Naive thymus-derived CD4-positive, alpha-beta T cell (primary cell): Measurements from ENCODE around the gene ZNF532. TPM values are rescaled to one million over a fixed set of nuclear protein-coding genes. Genes with fewer than 3 reads are reported as not detected.
"Not testable (repeated sequence)": the region's sequence is repeated elsewhere in the genome, so short reads cannot be mapped to it uniquely, and the experiment has no call there.

Source experiments
- ATAC-seq: fragments of 150-1000 bp; cut with Tn5 transposase; 2 replicates; pipeline ENCODE4 v1.10.0; 2021; ENCODE audit warnings: mild to moderate bottlenecking, moderate library complexity
- CTCF ChIA-PET: fragments of 350-600 bp; sonication (Branson Sonifier 250); formaldehyde crosslinking; loops from one replicate; lab custom pipeline; 2021; ENCODE audit warnings: antibody characterized with exemption; lab: Charles Lee
- POLR2A ChIA-PET: fragments of 350-600 bp; sonication (Branson Sonifier 250); formaldehyde crosslinking; loops from one replicate; lab custom pipeline; 2021; ENCODE audit warnings: antibody characterized with exemption, inconsistent platforms; lab: Charles Lee
- DNase-seq, 9 donors: peaks; one replicate each; pipeline versions ENCODE4 v3.0.0 to v3.0.0-alpha.2; 2020 to 2022; ENCODE audit warnings: mixed read lengths in 1 of 9
- H3K27ac ChIP-seq: one replicate; pipeline ENCODE4 v1.7.0; 2013; ENCODE audit warnings: mild to moderate bottlenecking, low read depth, low read length, moderate library complexity
- H3K27me3 ChIP-seq, 2 donors: one replicate each; pipeline ENCODE4 v1.7.0; 2013; ENCODE audit warnings: low read length in 2 of 2, mild to moderate bottlenecking in 2 of 2, moderate library complexity in 2 of 2; ENCODE audit not compliant: control insufficient read depth in 2 of 2, insufficient read depth in 2 of 2
- H3K36me3 ChIP-seq, 3 experiments: 1 replicate in 2 of 3; 2 replicates in 1 of 3; pipeline ENCODE4 v1.7.0; 2013; ENCODE audit warnings: low read length in 3 of 3, mild to moderate bottlenecking in 3 of 3, moderate library complexity in 1 of 3; ENCODE audit not compliant: insufficient read depth in 3 of 3, control insufficient read depth in 2 of 3
- H3K4me1 ChIP-seq, 2 donors: one replicate each; pipeline ENCODE4 v1.7.0; 2013; ENCODE audit warnings: low read length in 2 of 2, mild to moderate bottlenecking in 2 of 2, moderate library complexity in 1 of 2; ENCODE audit not compliant: control insufficient read depth in 2 of 2, insufficient read depth in 2 of 2
- H3K4me3 ChIP-seq: 2 replicates; pipeline ENCODE4 v1.7.0; 2013; ENCODE audit warnings: mild to moderate bottlenecking, low read length
- H3K9me3 ChIP-seq, 3 experiments: 1 replicate in 2 of 3; 2 replicates in 1 of 3; pipeline ENCODE4 v1.7.0; 2013; ENCODE audit warnings: low read length in 3 of 3; ENCODE audit not compliant: control insufficient read depth in 2 of 3
- H3K27ac Mint-ChIP-seq, 9 donors: one replicate each; pipeline ENCODE4 v1.8.0; 2020 to 2022; ENCODE audit warnings: mixed read lengths in 9 of 9, mild to moderate bottlenecking in 8 of 9, moderate library complexity in 5 of 9, inconsistent platforms in 2 of 9
- H3K27me3 Mint-ChIP-seq, 5 donors: one replicate each; pipeline ENCODE4 v1.8.0; 2021 to 2022; ENCODE audit warnings: mixed read lengths in 5 of 5, mild to moderate bottlenecking in 1 of 5
- H3K36me3 Mint-ChIP-seq, 5 donors: one replicate each; pipeline ENCODE4 v1.8.0; 2020 to 2022; ENCODE audit warnings: mixed read lengths in 5 of 5, mild to moderate bottlenecking in 3 of 5, inconsistent platforms in 1 of 5
- H3K4me1 Mint-ChIP-seq, 7 donors: one replicate each; pipeline ENCODE4 v1.8.0; 2020 to 2022; ENCODE audit warnings: mixed read lengths in 7 of 7, mild to moderate bottlenecking in 3 of 7, inconsistent platforms in 1 of 7
- H3K4me3 Mint-ChIP-seq, 10 donors: one replicate each; pipeline ENCODE4 v1.8.0; 2020 to 2022; ENCODE audit warnings: mild to moderate bottlenecking in 10 of 10, mixed read lengths in 10 of 10, moderate library complexity in 6 of 10, inconsistent platforms in 2 of 10
- H3K9me3 Mint-ChIP-seq, 11 donors: one replicate each; pipeline ENCODE4 v1.8.0; 2020 to 2022; ENCODE audit warnings: mixed read lengths in 11 of 11, mild to moderate bottlenecking in 4 of 11, inconsistent platforms in 1 of 11, moderate library complexity in 1 of 11
- intact Hi-C, 2 donors: fragments of 100-400 bp; cut with micrococcal nuclease; formaldehyde crosslinking; loops; one replicate each; pipeline ENCODE4 v1.15.1; 2023
- polyA plus RNA-seq, 2 donors: library from polyadenylated mRNA; unstranded; fragments of 300-500 nt; fragmentation: Illumina TruSeq; gene quantifications; one replicate each; pipeline ENCODE4 v1.2.3, GENCODE V29; 2021
- total RNA-seq, 6 experiments: library from RNA in 5 of 6; stranded (reverse) in 5 of 6; gene quantifications; 1 replicate in 5 of 6; 2 replicates in 1 of 6; pipeline ENCODE4 v1.2.3 and lab custom pipeline; 2021 to 2026

Gene ZNF532
- total and polyA plus RNA-seq, 7 experiments from 2014 or later = 0.28 to 15.7 (median 13.3) TPM; not detected in 1

DNA sequence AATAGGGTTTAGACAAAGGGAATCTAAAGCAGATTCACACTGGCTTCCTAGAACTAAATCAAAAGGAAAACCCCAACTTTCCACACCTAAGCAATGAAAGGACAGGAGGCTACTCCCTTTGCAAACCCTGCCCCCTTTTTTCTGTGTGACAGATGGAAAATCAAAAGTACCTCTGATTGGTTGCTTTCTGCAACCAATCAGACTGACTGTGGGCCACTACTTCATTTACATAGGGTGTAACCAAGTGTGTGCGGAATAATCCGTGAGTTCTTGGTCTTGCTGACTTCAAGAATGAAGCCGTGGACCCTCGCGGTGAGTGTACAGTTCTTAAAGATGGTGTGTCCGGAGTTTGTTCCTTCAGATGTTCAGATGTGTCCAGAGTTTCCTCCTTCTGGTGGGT lies 37.8 kb upstream of the ZNF532 start:
- DNase-seq, H3K4me3 ChIP-seq, H3K36me3 Mint-ChIP-seq, POLR2A ChIA-PET, H3K27ac Mint-ChIP-seq, CTCF ChIA-PET, H3K27ac ChIP-seq, ATAC-seq, intact Hi-C loops, H3K4me1 Mint-ChIP-seq, H3K9me3 ChIP-seq, H3K4me1 ChIP-seq, H3K4me3 Mint-ChIP-seq, H3K9me3 Mint-ChIP-seq, H3K36me3 ChIP-seq: not testable (repeated sequence)
- peaks cover 0 to 15% of the 10 kb centered on the region in 2 donors for H3K27me3 ChIP-seq
- peaks cover 25 to 70% (median 52%) of the 10 kb centered on the region in 5 donors for H3K27me3 Mint-ChIP-seq

DNA sequence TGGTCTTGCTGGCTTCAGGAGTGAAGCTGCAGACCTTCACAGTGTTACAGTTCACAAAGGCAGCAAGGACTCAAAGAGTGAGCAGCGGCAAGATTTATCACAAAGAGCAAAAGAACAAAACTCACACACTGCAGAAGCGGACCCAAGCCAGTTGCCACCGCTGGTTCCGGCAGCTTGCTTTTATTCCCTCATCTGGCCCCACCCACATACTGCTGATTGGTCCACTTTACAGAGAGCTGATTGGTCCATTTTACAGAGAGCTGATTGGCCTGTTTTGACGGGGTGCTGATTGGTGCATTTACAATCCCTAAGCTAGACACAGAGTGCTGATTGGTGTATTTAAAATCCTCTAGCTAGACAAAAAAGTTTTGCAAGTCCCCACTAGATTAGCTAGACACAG lies 37.2 kb upstream of the ZNF532 start:
- Mint-ChIP-seq H3K27ac (no peak overlapping the region), H3K27me3 (peaks cover 24 to 67% (median 50%) of the 10 kb centered on the region in 5 donors), H3K9me3 (peaks cover 0 to 3% (median 0%) of the 10 kb centered on the region in 11 donors), H3K4me3 (no peak overlapping the region), H3K4me1 (peaks cover 0 to 4% (median 3%) of the 10 kb centered on the region in 7 donors), H3K36me3 (no peaks in the 10 kb centered on the region)
- DNase-seq = no peak
- no peaks in the 10 kb centered on the region for H3K36me3 ChIP-seq
- peaks cover 0 to 13% of the 10 kb centered on the region in 2 donors for H3K27me3 ChIP-seq
- intact Hi-C loops = no loop called here
- ChIA-PET CTCF (no interaction called here), POLR2A (no interaction called here)
- no peak overlapping the region for H3K27ac ChIP-seq
- H3K4me3 ChIP-seq = no peak overlapping the region
- H3K9me3 ChIP-seq = no peaks in the 10 kb centered on the region
- H3K4me1 ChIP-seq = no peaks in the 10 kb centered on the region
- ATAC-seq = no peak

DNA sequence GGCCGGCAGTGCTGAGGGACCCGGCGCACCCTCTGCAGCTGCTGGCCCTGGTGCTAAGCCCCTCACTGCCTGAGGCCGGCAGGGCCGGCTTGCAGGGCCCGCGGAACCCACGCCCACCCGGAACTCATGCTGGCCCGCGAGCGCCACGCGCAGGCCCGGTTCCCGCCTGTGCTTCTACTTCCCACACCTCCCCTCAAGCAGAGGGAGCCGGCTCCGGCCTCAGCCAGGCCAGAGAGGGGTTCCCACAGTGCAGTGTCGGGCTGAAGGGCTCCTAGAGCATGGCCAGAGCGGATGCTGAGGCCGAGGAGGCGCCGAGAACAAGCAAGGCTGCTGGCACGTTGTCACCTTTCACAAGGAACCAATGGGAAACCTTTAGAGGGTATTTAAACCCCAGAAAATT lies 36.8 kb upstream of the ZNF532 start:
- no peaks in the 10 kb centered on the region for H3K36me3 Mint-ChIP-seq
- Histone ChIP-seq H3K4me3 (no peak overlapping the region), H3K4me1 (no peaks in the 10 kb centered on the region), H3K9me3 (no peaks in the 10 kb centered on the region), H3K27me3 (peaks cover 0 to 8% of the 10 kb centered on the region in 2 donors), H3K36me3 (no peaks in the 10 kb centered on the region), H3K27ac (no peak overlapping the region)
- peaks cover 0 to 3% (median 0%) of the 10 kb centered on the region in 11 donors for H3K9me3 Mint-ChIP-seq
- ChIA-PET CTCF (no interaction called here), POLR2A (no interaction called here)
- DNase-seq (no peak), ATAC-seq (no peak)
- intact Hi-C loops = no loop called here
- peaks cover 22 to 66% (median 50%) of the 10 kb centered on the region in 5 donors for H3K27me3 Mint-ChIP-seq
- H3K4me1 Mint-ChIP-seq = peaks cover 0 to 4% (median 0%) of the 10 kb centered on the region in 7 donors
- H3K27ac Mint-ChIP-seq = no peak overlapping the region
- H3K4me3 Mint-ChIP-seq = no peak overlapping the region

DNA sequence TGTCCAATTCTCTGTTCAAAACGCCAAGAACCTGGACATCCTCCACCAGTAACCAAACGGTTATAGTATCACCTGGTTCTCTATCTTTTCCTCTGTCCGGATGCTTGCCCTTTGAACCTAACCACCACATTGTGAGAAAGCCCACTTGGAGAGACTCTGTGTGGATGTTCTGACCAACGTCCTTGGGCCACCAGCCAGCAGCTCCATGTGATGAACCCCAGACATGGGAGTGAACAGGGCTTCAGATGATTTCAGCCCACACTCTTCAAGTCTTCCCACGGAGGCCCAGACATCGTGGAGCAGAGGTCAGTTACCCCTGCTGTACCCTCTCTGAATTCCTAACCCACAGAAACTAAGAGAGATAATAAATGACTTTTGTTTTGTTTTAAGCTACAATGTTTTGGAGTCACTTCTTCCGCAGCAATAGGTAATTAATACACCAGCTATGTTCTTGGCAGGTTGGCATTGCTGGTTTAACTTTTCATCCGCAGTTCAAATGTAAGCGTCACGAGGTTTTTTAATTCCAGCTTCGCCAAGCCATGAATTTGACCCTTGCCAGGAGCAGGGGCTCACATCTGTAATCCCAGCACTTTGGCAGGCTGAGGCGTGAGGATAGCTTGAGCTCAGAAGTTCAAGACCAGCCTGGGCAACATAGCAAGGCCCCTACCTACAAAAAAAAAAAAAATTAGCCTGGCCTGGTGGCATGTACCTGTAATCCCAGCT lies 36.1 kb upstream of the ZNF532 start:
- no peak for DNase-seq
- no peak overlapping the region for H3K4me3 ChIP-seq
- ChIA-PET CTCF (interaction anchor here (0.6 kb wide), 1 partner anchor 76 kb away, joined by 3 read pairs; no protein-coding TSS in a partner anchor), POLR2A (interaction anchor here (0.6 kb wide), 1 partner anchor 120 kb away, joined by 3 read pairs; no protein-coding TSS in a partner anchor)
- H3K27me3 ChIP-seq = peaks cover 0 to 8% of the 10 kb centered on the region in 2 donors
- Mint-ChIP-seq H3K27ac (no peak overlapping the region), H3K4me1 (peaks cover 0 to 4% (median 0%) of the 10 kb centered on the region in 7 donors), H3K36me3 (no peaks in the 10 kb centered on the region), H3K27me3 (peaks cover 22 to 64% (median 48%) of the 10 kb centered on the region in 5 donors), H3K4me3 (no peak overlapping the region), H3K9me3 (peaks cover 0 to 3% (median 0%) of the 10 kb centered on the region in 11 donors)
- H3K27ac ChIP-seq = no peak overlapping the region
- H3K9me3 ChIP-seq = no peaks in the 10 kb centered on the region
- H3K4me1 ChIP-seq = no peaks in the 10 kb centered on the region
- intact Hi-C loops = no loop called here
- no peak for ATAC-seq
- H3K36me3 ChIP-seq = no peaks in the 10 kb centered on the region

DNA sequence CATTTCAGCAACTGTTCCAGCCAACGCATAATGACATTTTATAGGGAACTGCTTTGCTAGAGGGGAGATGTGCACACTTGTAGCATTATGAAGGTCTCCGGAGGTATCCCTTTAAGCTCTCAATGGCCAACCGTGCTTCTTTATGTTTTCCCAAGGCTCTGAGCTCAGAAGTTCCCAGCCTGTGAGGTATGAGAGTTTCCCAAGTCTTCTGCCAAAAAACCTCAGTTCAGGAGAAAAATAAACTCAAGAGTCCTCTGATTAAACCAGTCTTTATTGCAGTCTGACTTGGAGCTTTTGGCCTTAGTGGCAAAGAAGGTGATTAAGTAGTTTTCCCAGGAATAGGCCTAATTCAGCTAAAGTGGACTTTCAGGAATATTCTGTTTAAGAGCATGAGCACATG lies 35.4 kb upstream of the ZNF532 start:
- Histone ChIP-seq H3K4me3 (no peak overlapping the region), H3K4me1 (no peaks in the 10 kb centered on the region), H3K9me3 (no peaks in the 10 kb centered on the region), H3K27ac (no peak overlapping the region), H3K27me3 (peaks cover 0 to 8% of the 10 kb centered on the region in 2 donors), H3K36me3 (no peaks in the 10 kb centered on the region)
- no peak for DNase-seq
- POLR2A ChIA-PET = no interaction called here
- intact Hi-C loops = no loop called here
- no peak overlapping the region for H3K4me3 Mint-ChIP-seq
- H3K27me3 Mint-ChIP-seq = peaks cover 21 to 66% (median 52%) of the 10 kb centered on the region in 5 donors
- no peak overlapping the region for H3K27ac Mint-ChIP-seq
- ATAC-seq = no peak
- no peaks in the 10 kb centered on the region for H3K36me3 Mint-ChIP-seq
- peaks cover 0 to 4% (median 0%) of the 10 kb centered on the region in 7 donors for H3K4me1 Mint-ChIP-seq
- CTCF ChIA-PET = interaction anchor here (0.6 kb wide), 1 partner anchor 77 kb away, joined by 3 read pairs; no protein-coding TSS in a partner anchor
- H3K9me3 Mint-ChIP-seq = peaks cover 0 to 3% (median 0%) of the 10 kb centered on the region in 11 donors

DNA sequence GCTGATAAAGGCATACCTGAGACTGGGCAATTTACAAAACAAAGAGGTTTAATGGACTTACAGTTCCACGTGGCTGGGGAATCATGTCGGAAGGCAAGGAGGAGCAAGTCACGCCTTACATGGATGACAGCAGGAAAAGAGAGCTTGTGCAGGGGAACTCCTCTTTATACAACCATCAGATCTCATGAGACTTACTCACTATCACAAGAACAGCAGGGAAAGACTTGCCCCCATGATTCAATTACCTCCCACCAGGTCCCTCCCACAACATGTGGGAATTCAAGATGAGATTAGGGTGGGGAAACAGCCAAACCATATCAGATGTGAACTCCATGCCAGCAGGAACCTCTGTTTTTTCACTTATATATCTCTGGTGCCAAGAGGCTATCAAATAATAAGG lies 34.8 kb upstream of the ZNF532 start:
- H3K36me3 Mint-ChIP-seq, H3K9me3 Mint-ChIP-seq, H3K9me3 ChIP-seq, H3K4me1 ChIP-seq, CTCF ChIA-PET, H3K4me3 ChIP-seq, H3K27me3 ChIP-seq, POLR2A ChIA-PET, H3K27ac Mint-ChIP-seq, DNase-seq, H3K4me3 Mint-ChIP-seq, H3K4me1 Mint-ChIP-seq, intact Hi-C loops, ATAC-seq, H3K27ac ChIP-seq, H3K36me3 ChIP-seq: not testable (repeated sequence)
- peaks cover 19 to 64% (median 50%) of the 10 kb centered on the region in 5 donors for H3K27me3 Mint-ChIP-seq

DNA sequence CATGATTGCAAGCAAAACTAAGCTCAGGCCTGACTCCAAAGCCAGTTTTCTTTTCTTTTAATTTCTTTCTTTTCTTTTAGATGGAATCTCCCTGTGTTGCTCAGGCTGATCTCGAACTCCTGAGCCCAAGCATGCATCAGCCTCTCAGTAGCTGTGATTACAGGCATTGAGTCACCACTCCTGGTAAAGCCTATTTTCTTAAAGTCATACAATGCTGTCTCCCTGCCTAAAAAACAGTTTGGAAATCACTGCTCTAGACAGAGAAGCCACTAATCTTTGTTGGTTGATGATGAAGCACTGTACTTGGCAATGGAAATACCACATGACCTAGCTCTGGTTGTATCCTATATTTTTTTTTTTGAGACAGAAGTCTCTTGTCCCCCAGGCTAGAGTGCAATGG lies 33.1 kb upstream of the ZNF532 start:
- no peaks in the 10 kb centered on the region for H3K4me1 Mint-ChIP-seq
- no peak overlapping the region for H3K27ac Mint-ChIP-seq
- intact Hi-C loops = no loop called here
- H3K9me3 Mint-ChIP-seq = peaks cover 0 to 3% (median 0%) of the 10 kb centered on the region in 11 donors
- CTCF ChIA-PET = no interaction called here
- peaks cover 0 to 2% of the 10 kb centered on the region in 2 donors for H3K27me3 ChIP-seq
- H3K9me3 ChIP-seq = no peaks in the 10 kb centered on the region
- POLR2A ChIA-PET = no interaction called here
- no peak overlapping the region for H3K27ac ChIP-seq
- no peaks in the 10 kb centered on the region for H3K36me3 ChIP-seq
- ATAC-seq (no peak), DNase-seq (no peak)
- no peaks in the 10 kb centered on the region for H3K36me3 Mint-ChIP-seq
- H3K4me3 ChIP-seq = no peak overlapping the region
- no peaks in the 10 kb centered on the region for H3K4me1 ChIP-seq
- peaks cover 17 to 47% (median 36%) of the 10 kb centered on the region in 5 donors for H3K27me3 Mint-ChIP-seq
- H3K4me3 Mint-ChIP-seq = no peak overlapping the region
